ENCODE results near the gene NDUFC2.
"Not testable (repeated sequence)": the region's sequence is repeated elsewhere in the genome, so short reads cannot be mapped to it uniquely, and the experiment has no call there.

The NDUFC2 gene

GRCh38 chr11:78079232-78080083, at the start of gene NDUFC2:
NDUFC2 (minus strand) TSS chr11:78079862; CDS start chr11:78079744, 118 bp downstream.
- peak; percentile 28 for DNase-seq (ENCODE audit: low read depth)

GRCh38 chr11:78127403-78127802, 47.7 kb upstream of the NDUFC2 start:
- no peak for DNase-seq (ENCODE audit: low read depth)

GRCh38 chr11:78112582-78113275, 33.1 kb upstream of the NDUFC2 start:
- no peak for DNase-seq (ENCODE audit: low read depth)

- no peak for DNase-seq (ENCODE audit: low read depth)
Measured at GRCh38 chr11:78111298-78111697, 31.6 kb upstream of the NDUFC2 start.

- DNase-seq (ENCODE audit: low read depth), result no peak
Measured at GRCh38 chr11:78110830-78111229, 31.2 kb upstream of the NDUFC2 start.

GRCh38 chr11:78110351-78110750, 30.7 kb upstream of the NDUFC2 start:
- no peak for DNase-seq (ENCODE audit: low read depth)

- no peak for DNase-seq (ENCODE audit: low read depth)
Measured at GRCh38 chr11:78109081-78110015, 29.7 kb upstream of the NDUFC2 start.

GRCh38 chr11:78100676-78101472, 21.2 kb upstream of the NDUFC2 start:
- no peak for DNase-seq (ENCODE audit: low read depth)

- no peak for DNase-seq (ENCODE audit: low read depth)
Measured at GRCh38 chr11:78100261-78100660, 20.6 kb upstream of the NDUFC2 start.

- DNase-seq (ENCODE audit: low read depth), result no peak
Measured at GRCh38 chr11:78099666-78100065, 20.0 kb upstream of the NDUFC2 start.

- DNase-seq (ENCODE audit: low read depth), result no peak
Measured at GRCh38 chr11:78097666-78098385, 18.2 kb upstream of the NDUFC2 start.

- no peak for DNase-seq (ENCODE audit: low read depth)
Measured at GRCh38 chr11:78094250-78094649, 14.6 kb upstream of the NDUFC2 start.

GRCh38 chr11:78086521-78087074, 6.9 kb upstream of the NDUFC2 start:
- DNase-seq (ENCODE audit: low read depth), result not testable (repeated sequence)

- no peak for DNase-seq (ENCODE audit: low read depth)
Measured at GRCh38 chr11:78085972-78086371, 6.3 kb upstream of the NDUFC2 start.

GRCh38 chr11:78084506-78084905, 4.8 kb upstream of the NDUFC2 start:
- DNase-seq (ENCODE audit: low read depth), result not testable (repeated sequence)

- DNase-seq (ENCODE audit: low read depth), result no peak
Measured at GRCh38 chr11:78083021-78083420, 3.4 kb upstream of the NDUFC2 start.

- no peak for DNase-seq (ENCODE audit: low read depth)
Measured at GRCh38 chr11:78082146-78082545, 2.5 kb upstream of the NDUFC2 start.

- DNase-seq (ENCODE audit: low read depth), result no peak
Measured at GRCh38 chr11:78081583-78081982, 1.9 kb upstream of the NDUFC2 start.

GRCh38 chr11:78080818-78081495, 1.3 kb upstream of the NDUFC2 start:
- DNase-seq (ENCODE audit: low read depth), result no peak
